ENCODE results near the gene ZNF337.
"Not testable (repeated sequence)": the region's sequence is repeated elsewhere in the genome, so short reads cannot be mapped to it uniquely, and the experiment has no call there.

Gene ZNF337

GRCh38 chr20:25738198-25738597 is 41.5 kb upstream of the ZNF337 start:
- no peak overlapping the region for H3K4me3 ChIP-seq (ENCODE audit: low read depth, low read length)
- no peak for TF ChIP-seq CTCF (IDR thresholded peaks at IDR 0.05; ENCODE audit: insufficient read depth, low read depth, low read length, missing control alignments)
- no peak for DNase-seq (ENCODE audit: low read depth)

- H3K4me3 ChIP-seq (ENCODE audit: low read depth, low read length): no peak overlapping the region
- no peak for DNase-seq (ENCODE audit: low read depth)
- TF ChIP-seq CTCF (IDR thresholded peaks at IDR 0.05; ENCODE audit: insufficient read depth, low read depth, low read length, missing control alignments): no peak
These were observed 37.2 kb upstream of the ZNF337 start for GRCh38 chr20:25733903-25734302.

GRCh38 chr20:25730862-25731261 is 34.2 kb upstream of the ZNF337 start:
- H3K4me3 ChIP-seq (ENCODE audit: low read depth, low read length): no peak overlapping the region
- no peak for TF ChIP-seq CTCF (IDR thresholded peaks at IDR 0.05; ENCODE audit: insufficient read depth, low read depth, low read length, missing control alignments)
- DNase-seq (ENCODE audit: low read depth): no peak

DNA sequence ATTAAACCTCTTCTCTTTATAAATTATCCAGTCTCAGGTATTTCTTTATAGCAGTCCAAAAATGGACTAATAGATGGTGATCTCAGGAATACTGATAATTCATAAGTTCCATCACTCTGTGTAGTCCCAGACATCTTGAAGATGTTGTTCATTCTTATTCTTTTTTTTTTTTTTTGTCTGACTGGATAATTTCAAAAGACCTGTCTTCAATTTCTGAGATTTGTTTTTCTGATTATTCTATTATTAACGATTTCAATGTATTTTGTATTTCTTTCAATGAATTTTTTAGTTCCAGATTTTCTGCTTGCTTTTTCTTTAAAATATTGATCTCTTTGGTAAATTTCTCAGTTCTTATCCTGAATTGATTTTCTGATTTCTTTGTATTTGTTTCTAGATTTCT is 29.7 kb upstream of the ZNF337 start:
- TF ChIP-seq CTCF (IDR thresholded peaks at IDR 0.05; ENCODE audit: insufficient read depth, low read depth, low read length, missing control alignments): no peak
- no peak overlapping the region for H3K4me3 ChIP-seq (ENCODE audit: low read depth, low read length)
- no peak for DNase-seq (ENCODE audit: low read depth)

DNA sequence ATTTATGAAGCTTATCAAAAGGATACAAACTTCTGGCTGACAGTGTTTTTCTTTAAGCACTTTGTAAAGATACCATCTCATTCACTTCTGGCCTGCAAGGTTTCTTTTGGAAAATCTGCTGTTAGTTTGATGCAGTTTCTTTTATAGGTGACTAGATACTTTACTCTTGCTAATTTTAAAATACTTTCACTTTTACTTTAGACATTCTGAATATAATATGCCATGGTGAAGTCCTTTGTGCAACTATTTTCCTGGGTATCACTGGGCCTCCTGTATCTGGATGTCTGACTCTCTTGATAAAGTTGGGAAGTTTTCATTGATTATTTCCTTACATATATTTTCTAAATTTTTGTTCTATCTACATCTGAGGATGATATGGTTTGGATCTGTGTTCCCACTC is 29.0 kb upstream of the ZNF337 start:
- no peak for DNase-seq (ENCODE audit: low read depth)
- H3K4me3 ChIP-seq (ENCODE audit: low read depth, low read length): no peak overlapping the region
- no peak for TF ChIP-seq CTCF (IDR thresholded peaks at IDR 0.05; ENCODE audit: insufficient read depth, low read depth, low read length, missing control alignments)

DNA sequence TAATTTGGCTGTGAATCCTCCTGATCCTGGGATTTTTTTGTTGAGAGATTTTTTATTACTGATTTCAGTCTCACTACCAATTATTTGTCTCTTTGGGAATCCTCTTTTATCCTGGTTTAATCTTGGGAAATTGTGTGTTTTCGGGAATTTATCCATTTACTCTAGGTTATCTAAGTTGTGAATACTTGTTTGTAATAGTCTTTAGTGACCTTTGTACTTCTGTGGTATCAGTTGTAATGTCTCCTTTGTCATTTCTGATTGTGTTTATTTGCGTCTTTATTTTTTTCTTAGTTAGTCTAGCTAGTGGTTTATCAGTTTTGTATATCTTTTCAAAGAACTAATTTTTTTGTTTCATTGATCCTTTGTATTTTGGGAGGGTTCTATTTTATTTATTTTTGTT is 27.3 kb upstream of the ZNF337 start:
- no peak for DNase-seq (ENCODE audit: low read depth)
- no peak for TF ChIP-seq CTCF (IDR thresholded peaks at IDR 0.05; ENCODE audit: insufficient read depth, low read depth, low read length, missing control alignments)
- no peak overlapping the region for H3K4me3 ChIP-seq (ENCODE audit: low read depth, low read length)

- no peak overlapping the region for H3K4me3 ChIP-seq (ENCODE audit: low read depth, low read length)
- DNase-seq (ENCODE audit: low read depth): no peak
- no peak for TF ChIP-seq CTCF (IDR thresholded peaks at IDR 0.05; ENCODE audit: insufficient read depth, low read depth, low read length, missing control alignments)
These were observed 23.6 kb upstream of the ZNF337 start for GRCh38 chr20:25720285-25720684.

DNA sequence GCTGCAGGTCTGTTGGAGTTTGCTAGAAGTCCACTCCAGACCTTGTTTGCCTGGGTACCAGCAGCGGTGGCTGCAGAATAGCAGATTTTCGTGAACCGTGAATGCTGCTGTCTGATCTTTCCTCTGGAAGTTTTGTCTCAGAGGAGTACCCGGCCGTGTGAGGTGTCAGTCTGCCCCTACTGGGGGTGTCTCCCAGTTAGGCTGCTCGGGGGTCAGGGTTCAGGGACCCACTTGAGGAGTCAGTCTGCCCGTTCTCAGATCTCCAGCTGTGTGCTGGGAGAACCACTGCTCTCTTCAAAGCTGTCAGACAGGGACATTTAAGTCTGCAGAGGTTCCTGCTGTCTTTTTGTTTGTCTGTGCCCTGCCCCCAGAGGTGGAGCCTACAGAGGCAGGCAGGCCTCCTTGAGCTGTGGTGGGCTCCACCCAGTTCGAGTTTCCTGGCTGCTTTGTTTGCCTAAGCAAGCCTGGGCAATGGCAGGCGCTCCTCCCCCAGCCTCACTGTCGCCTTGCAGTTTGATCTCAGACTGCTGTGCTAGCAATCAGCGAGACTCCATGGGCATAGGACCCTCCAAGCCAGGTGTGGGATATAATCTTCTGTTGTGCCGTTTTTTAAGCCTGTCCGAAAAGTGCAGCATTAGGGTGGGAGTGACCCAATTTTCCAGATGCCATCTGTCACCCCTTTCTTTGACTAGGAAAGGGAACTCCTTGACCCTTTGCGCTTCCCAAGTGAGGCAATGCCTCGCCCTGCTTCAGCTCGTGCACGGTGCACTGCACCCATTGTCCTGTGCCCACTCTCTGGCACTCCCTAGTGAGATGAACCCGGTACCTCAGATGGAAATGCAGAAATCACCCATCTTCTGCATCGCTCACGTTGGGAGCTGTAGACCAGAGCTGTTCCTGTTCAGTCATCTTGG is 22.5 kb upstream of the ZNF337 start:
- not testable (repeated sequence) for H3K4me3 ChIP-seq (ENCODE audit: low read depth, low read length); DNase-seq (ENCODE audit: low read depth)
